NCI-H1417 treated with DMSO at 0.1 percent for 48 hours (cell line): Measurements from ENCODE around the gene ANKS4B.
"Not testable (repeated sequence)": the region's sequence is repeated elsewhere in the genome, so short reads cannot be mapped to it uniquely, and the experiment has no call there.

Experiments used
- DNase-seq: peaks from one replicate; lab custom pipeline; 2025; lab: John Stamatoyannopoulos, UW

Gene ANKS4B

GRCh38 chr16:21233521-21234150 is at the start of gene ANKS4B:
Gene ANKS4B, plus strand, starts transcription at chr16:21233699. Its CDS starts 39 bp downstream, at chr16:21233738.
- DNase-seq: no peak

GRCh38 chr16:21183995-21184394 is 49.5 kb upstream of the ANKS4B start:
- DNase-seq: no peak

- no peak for DNase-seq
Measured at GRCh38 chr16:21184834-21185233, 48.7 kb upstream of the ANKS4B start.

DNA sequence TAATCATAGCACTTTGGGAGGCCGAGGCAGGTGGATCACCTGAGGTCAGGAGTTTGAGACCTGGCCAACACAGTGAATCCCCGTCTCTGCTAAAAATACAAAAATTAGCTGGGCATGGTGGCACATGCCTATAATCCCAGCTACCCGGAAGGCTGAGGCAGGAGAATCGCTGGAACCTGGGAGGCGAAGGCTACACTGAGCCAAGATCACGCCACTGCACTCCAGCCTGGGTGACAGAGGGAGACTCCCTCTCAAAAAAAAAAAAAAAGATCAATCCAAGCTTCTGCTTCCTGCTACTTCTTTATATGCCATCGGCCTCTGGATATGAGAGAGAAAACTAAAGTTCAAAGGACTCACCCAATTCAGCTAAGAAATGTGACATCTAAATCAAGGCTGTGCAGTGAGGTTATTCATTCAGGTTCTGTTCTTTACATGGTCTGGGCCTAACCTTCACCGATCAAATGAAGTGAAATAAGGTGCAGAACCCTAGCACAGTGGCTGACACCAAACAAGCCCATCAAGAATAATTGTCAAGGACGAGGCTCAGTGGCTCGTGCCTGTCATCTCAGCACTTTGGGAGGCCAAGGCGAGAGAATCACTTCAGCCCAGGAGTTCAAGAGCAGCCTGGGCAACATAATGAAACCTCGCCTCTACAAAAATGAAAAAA is 47.7 kb upstream of the ANKS4B start:
- DNase-seq: no peak

- DNase-seq: no peak
Measured at GRCh38 chr16:21186326-21186691, 47.2 kb upstream of the ANKS4B start.

- DNase-seq: no peak
Measured at GRCh38 chr16:21189311-21189710, 44.2 kb upstream of the ANKS4B start.

DNA sequence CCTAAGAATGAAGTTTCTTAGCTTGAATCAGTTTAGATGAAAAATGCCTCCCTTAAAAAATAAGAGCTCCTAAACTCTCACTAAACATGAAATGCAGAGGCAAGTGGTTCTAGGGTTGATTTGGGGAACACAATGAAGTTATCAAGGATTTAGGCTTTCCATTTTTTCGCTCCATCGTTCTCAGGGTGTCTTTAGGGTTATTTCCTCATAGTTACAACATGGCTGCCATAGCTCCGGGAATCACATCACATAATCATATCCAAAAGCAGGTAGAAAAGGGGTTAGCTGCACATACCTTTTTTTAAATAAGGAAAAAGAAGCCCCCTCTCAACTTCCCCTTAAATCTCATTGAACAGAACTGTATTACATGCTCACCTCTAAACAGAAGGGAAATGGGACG is 43.5 kb upstream of the ANKS4B start:
- DNase-seq: no peak

GRCh38 chr16:21190599-21190998 is 42.9 kb upstream of the ANKS4B start:
- DNase-seq: no peak

DNA sequence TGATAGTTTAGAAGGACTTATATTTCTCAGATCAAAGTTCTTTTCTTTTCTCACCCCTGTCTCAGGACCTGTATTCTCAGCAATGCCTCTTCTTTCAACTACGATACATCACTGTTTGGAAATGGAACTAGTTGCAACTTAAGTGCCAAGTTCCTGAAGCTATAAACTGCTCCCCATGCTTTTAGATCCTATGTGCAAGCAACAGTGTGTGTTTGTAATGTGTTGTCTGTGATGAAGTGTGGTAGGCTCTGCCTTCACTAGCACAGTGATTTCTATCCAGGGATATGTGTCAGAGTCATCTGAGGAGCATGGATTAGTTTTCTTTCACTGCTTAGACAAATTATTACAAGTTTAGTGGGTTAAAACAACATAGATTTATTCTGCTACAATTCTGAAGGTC is 40.5 kb upstream of the ANKS4B start:
- DNase-seq: no peak

DNA sequence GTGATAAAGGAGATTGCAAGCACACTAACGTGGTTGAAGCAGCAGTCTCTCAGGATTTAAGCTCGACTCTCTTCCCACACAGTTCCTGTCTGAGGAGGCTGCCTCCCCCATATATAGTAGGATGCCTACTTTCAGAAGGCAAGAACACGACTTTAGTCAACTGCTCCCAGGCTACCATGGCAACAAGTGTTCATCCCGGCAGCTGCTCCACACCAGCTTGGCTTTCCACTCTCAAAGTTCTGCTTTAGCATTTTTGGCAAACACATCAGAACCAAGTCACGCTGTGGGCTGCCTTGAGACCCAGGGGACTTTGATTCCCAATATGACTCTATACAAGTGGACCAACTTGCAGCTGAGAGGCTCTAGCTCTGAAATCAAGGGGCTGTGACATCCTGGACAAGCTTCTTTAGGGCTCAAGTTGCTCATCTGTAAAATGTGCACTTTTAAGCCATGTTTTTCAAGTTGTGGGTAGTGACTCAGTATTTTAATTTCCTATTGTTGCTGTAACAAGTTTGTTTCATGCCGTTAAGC is 38.7 kb upstream of the ANKS4B start:
- no peak for DNase-seq

DNA sequence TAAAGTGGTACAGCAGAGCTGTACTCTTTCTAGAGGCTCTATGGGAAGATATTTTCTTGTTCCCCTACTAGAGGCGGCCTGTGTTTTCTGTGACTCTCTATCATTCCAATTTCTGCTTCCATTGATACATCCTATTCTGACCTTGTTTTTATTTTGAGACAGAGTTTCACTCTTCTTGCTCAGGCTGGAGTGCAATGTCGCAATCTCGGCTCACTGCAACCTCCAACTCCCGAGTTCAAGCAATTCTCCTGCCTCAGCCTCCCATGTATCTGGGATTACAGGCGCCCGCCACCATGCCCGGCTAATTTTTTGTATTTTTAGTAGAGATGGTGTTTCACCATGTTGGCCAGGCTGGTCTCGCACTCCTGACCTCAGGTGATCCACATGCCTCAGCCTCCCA is 38.2 kb upstream of the ANKS4B start:
- DNase-seq: not testable (repeated sequence)

- no peak for DNase-seq
Measured at GRCh38 chr16:21197112-21197511, 36.4 kb upstream of the ANKS4B start.

GRCh38 chr16:21197621-21198020 is 35.9 kb upstream of the ANKS4B start:
- DNase-seq: no peak

GRCh38 chr16:21199607-21200218 is 33.8 kb upstream of the ANKS4B start:
- no peak for DNase-seq

GRCh38 chr16:21203155-21203797 is 30.2 kb upstream of the ANKS4B start:
- DNase-seq: no peak

- DNase-seq: no peak
Measured at GRCh38 chr16:21205303-21205702, 28.2 kb upstream of the ANKS4B start.

DNA sequence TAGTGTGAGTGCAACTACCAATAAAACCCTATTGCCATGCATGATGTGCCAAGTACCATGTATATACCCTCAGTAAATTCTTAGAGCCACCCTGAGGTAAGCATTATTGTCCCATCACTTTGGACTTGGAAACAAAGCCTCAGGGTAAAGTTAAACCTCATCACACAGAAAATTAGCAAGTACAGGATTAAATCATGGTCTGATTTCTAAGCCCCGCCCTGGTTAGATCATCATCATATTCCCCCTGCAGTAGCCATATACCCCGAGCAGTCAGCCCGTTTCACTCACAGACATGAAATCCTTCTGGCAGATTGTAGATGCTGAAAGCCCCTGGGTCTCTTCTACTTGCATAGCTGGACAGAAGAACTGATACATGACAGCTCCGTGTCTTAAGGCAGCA is 26.9 kb upstream of the ANKS4B start:
- DNase-seq: no peak

- no peak for DNase-seq
Measured at GRCh38 chr16:21208446-21209230, 24.9 kb upstream of the ANKS4B start.

GRCh38 chr16:21211486-21211885 is 22.0 kb upstream of the ANKS4B start, which contains the start of gene ZP2:
Gene ZP2, minus strand, starts transcription at chr16:21211574. Its CDS starts 27 bp downstream, at chr16:21211547.
- no peak for DNase-seq

DNA sequence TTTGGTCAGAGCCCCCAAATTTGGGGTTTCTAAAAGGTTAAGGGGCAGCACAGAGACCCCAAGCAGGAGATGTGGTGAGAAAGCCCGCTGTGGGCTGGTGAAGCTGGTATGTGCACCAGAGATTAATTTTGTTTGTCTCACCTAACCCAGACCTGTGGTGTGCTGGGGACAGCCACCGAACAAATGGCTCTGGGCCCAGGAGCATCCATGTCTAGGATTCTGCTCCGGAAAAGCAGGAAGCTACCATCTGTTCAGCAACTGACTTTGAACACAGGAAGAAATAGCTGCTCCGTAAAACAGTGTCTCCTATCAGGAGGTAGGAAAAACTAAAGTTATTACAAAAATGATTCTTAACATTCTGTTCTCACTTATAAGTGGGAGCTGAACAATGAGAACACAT is 19.4 kb upstream of the ANKS4B start:
- DNase-seq: no peak

DNA sequence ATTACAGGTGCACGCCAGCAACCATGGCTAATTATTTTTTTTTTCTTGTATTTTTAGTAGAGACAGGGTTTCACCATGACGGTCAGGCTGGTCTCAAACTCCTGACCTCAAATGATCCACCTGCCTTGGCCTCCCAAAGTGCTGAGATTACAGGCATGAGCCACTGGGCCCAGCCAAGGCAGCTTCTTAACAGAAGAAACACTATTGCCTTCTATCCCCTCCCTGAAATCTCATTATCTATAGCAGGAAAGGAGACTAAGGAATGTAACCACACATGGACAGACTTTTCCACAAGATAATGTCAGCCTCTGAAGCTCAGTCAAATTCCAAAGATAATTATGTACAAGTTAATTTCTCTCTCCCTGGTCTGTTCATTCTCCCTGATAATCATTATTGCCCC is 16.4 kb upstream of the ANKS4B start:
- DNase-seq: no peak

DNA sequence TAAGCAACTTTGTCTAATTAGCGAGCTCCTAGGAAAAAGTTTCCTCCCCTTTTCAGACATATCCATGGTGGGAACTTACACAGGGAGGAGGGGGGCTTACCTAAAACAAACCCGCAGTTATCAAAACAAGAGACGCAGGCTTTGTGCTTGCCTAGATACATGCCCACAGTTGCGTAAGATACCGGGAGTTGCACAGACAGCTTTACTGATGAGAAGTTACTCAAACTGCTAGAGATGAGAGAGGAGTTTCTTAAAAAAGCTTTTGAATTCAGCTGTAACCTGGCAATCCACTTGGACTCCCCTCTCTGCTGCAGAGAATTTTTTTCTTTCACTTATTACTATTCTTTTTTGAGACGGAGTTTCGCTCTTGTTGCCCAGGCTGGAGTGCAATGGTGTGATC is 15.3 kb upstream of the ANKS4B start:
- no peak for DNase-seq
